T47D (cell line): ENCODE measurements around the gene DIP2C.
A peak's percentile ranks its signal among the peaks of the same experiment; 100 is the strongest.
"Not testable (repeated sequence)": the region's sequence is repeated elsewhere in the genome, so short reads cannot be mapped to it uniquely, and the experiment has no call there.

Experiments
- DNase-seq, 2 experiments: peaks; one replicate each; pipeline versions ENCODE4 v3.0.0 to v3.0.0-alpha.2; 2011 to 2012; ENCODE audit warnings: low read depth in 1 of 2, low spot score in 1 of 2
- JUND ChIP-seq: IDR thresholded peaks from 2 replicates; pipeline ENCODE4 v1.6.1; 2012; ENCODE audit warnings: low read depth
- in situ Hi-C: cut with HindIII; loops from 2 replicates; pipeline ENCODE4 v1.10.0; 2016; ENCODE audit warnings: low sequenced_read_pairs, low pct_unique_long_range_greater_than_20kb

DIP2C gene

GRCh38 chr10:514137-514671, 175.3 kb downstream of the DIP2C start:
- TF ChIP-seq JUND: no peak
- in situ Hi-C loops: no loop called here
- DNase-seq: peak in 1 of 2 experiments; percentile 56

- in situ Hi-C loops: no loop called here
- no peak for TF ChIP-seq JUND
- DNase-seq: no peak
These were observed 176.1 kb downstream of the DIP2C start for GRCh38 chr10:513393-513792.

- DNase-seq, in situ Hi-C loops: not testable (repeated sequence)
These were observed 176.8 kb downstream of the DIP2C start for GRCh38 chr10:512661-513060.

- no peak for DNase-seq
- TF ChIP-seq JUND: no peak
- in situ Hi-C loops: no loop called here
These were observed 177.6 kb downstream of the DIP2C start for GRCh38 chr10:511849-512191.

GRCh38 chr10:511101-511848, 178.2 kb downstream of the DIP2C start:
- in situ Hi-C loops: no loop called here
- DNase-seq: peak; percentile 96 to 97
- TF ChIP-seq JUND: no peak

GRCh38 chr10:510415-510881, 179.0 kb downstream of the DIP2C start:
- TF ChIP-seq JUND: no peak
- in situ Hi-C loops: no loop called here

GRCh38 chr10:509361-510102, 179.9 kb downstream of the DIP2C start:
- DNase-seq: no peak
- in situ Hi-C loops: no loop called here
- TF ChIP-seq JUND: no peak

More at GRCh38 chr10:510415-510881, 179.0 kb downstream of the DIP2C start:
- no peak for DNase-seq

GRCh38 chr10:508726-509125, 180.7 kb downstream of the DIP2C start:
- in situ Hi-C loops: no loop called here
- TF ChIP-seq JUND: no peak
- DNase-seq: no peak

GRCh38 chr10:507908-508444, 181.5 kb downstream of the DIP2C start:
- no peak for TF ChIP-seq JUND
- in situ Hi-C loops: no loop called here
- no peak for DNase-seq

- TF ChIP-seq JUND: no peak
- no peak for DNase-seq
- in situ Hi-C loops: no loop called here
These were observed 182.1 kb downstream of the DIP2C start for GRCh38 chr10:507355-507699.

- no peak for DNase-seq
- in situ Hi-C loops: no loop called here
- no peak for TF ChIP-seq JUND
These were observed 182.8 kb downstream of the DIP2C start for GRCh38 chr10:506451-507354.

- DNase-seq: no peak
- no peak for TF ChIP-seq JUND
- in situ Hi-C loops: no loop called here
These were observed 184.0 kb downstream of the DIP2C start for GRCh38 chr10:505419-505818.

- DNase-seq: no peak
- in situ Hi-C loops: no loop called here
- TF ChIP-seq JUND: no peak
These were observed 184.7 kb downstream of the DIP2C start for GRCh38 chr10:504806-505205.
